GM13977 (cell line): ENCODE measurements around the gene OR9Q2.

ENCODE experiments used
- DNase-seq: peaks from one replicate; pipeline ENCODE4 v3.0.0; 2012; ENCODE audit warnings: low spot score
- in situ Hi-C: fragments of 300-500 bp; cut with MboI; formaldehyde crosslinking; loops from one replicate; pipeline ENCODE4 v1.12.0; 2022; ENCODE audit warnings: low sequenced_read_pairs, low pct_unique_long_range_greater_than_20kb, mixed read lengths, inconsistent platforms; ENCODE audit not compliant: unreplicated experiment
- TF ChIP-seq, protein P1 (sequence below): IDR thresholded peaks from 2 replicates; pipeline ENCODE4 v1.5.1; 2012; ENCODE audit warnings: mild to moderate bottlenecking, control low read depth; ENCODE audit not compliant: insufficient read depth; ENCODE audit errors: extremely low read depth, missing control alignments

The OR9Q2 gene

GRCh38 chr11:58177409-58178054 lies 11.3 kb upstream of the OR9Q2 start:
- in situ Hi-C loops = no loop called here
- TF ChIP-seq, protein P1, sequence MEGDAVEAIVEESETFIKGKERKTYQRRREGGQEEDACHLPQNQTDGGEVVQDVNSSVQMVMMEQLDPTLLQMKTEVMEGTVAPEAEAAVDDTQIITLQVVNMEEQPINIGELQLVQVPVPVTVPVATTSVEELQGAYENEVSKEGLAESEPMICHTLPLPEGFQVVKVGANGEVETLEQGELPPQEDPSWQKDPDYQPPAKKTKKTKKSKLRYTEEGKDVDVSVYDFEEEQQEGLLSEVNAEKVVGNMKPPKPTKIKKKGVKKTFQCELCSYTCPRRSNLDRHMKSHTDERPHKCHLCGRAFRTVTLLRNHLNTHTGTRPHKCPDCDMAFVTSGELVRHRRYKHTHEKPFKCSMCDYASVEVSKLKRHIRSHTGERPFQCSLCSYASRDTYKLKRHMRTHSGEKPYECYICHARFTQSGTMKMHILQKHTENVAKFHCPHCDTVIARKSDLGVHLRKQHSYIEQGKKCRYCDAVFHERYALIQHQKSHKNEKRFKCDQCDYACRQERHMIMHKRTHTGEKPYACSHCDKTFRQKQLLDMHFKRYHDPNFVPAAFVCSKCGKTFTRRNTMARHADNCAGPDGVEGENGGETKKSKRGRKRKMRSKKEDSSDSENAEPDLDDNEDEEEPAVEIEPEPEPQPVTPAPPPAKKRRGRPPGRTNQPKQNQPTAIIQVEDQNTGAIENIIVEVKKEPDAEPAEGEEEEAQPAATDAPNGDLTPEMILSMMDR = no peak

GRCh38 chr11:58178444-58178843 lies 10.4 kb upstream of the OR9Q2 start:
- TF ChIP-seq, protein P1 = no peak
- in situ Hi-C loops = no loop called here
- no peak for DNase-seq

More at GRCh38 chr11:58177409-58178054, 11.3 kb upstream of the OR9Q2 start:
- no peak for DNase-seq

- DNase-seq = no peak
- TF ChIP-seq, protein P1 = no peak
- in situ Hi-C loops = no loop called here
Measured at GRCh38 chr11:58179648-58180047, 9.2 kb upstream of the OR9Q2 start.

DNA sequence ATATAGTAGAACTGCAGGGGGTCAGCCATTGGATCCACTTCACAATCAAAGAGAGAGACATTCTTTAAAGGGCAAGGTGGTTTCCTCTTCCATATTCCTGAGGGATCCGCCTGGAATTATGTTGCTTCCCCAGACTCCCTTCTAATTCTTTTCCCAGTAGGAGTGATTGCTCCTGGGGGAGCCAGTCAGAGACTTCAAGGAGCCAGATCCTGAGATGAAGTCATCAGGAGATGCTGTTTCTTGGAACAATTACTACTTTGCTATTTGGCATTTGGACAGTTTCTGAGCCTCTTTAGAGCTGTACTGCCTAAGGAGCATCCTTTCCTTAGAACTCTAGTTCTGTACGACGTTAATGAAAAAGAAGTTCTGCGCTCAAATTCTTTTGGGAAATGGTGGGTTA lies 1.9 kb upstream of the OR9Q2 start:
- TF ChIP-seq, protein P1 = no peak
- no peak for DNase-seq
- in situ Hi-C loops = no loop called here

DNA sequence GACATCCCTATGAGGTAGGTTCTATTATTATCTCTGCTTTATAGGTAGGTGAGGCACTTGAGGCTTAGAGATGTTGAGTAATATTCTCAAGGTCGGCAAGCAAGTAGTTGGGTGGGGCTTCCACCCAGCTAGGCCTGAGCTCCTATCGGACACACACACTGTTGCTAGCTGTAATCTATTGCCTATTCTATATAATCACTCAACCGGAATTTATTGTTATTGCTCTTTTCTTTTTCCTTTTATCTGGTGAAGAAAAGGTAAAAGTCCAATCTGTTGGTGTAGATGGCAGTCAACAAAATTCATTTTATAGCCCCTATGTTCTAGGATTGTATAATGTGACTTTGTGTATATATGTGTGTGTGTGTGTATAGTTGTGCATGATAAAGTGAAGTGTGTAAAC lies 3.4 kb downstream of the OR9Q2 start:
- TF ChIP-seq, protein P1 = no peak
- no peak for DNase-seq
- in situ Hi-C loops = no loop called here

GRCh38 chr11:58193391-58193790 lies 4.5 kb downstream of the OR9Q2 start:
- in situ Hi-C loops = no loop called here
- TF ChIP-seq, protein P1 = no peak
- no peak for DNase-seq
